Suprapubic skin (tissue), 4 donors: ENCODE measurements around the gene P2RX4. TPM values are rescaled to one million over a fixed set of nuclear protein-coding genes. Genes with fewer than 3 reads are reported as not detected.

ENCODE experiments used
- DNase-seq, 2 donors: peaks; one replicate each; pipeline ENCODE4 v3.0.0-alpha.2; 2019; ENCODE audit warnings: low spot score in 2 of 2
- H3K27ac ChIP-seq: fragments of 200-600 bp; sonication (generic); one replicate; pipeline ENCODE4 v1.5.1; 2019
- H3K27me3 ChIP-seq: fragments of 200-600 bp; sonication (generic); one replicate; pipeline ENCODE4 v1.5.1; 2019
- H3K36me3 ChIP-seq: fragments of 200-600 bp; sonication (generic); one replicate; pipeline ENCODE4 v1.5.1; 2019
- H3K4me1 ChIP-seq: fragments of 200-600 bp; sonication (generic); one replicate; pipeline ENCODE4 v1.5.1; 2019
- H3K4me3 ChIP-seq: fragments of 200-600 bp; sonication (generic); one replicate; pipeline ENCODE4 v1.5.1; 2019; ENCODE audit warnings: mild to moderate bottlenecking
- H3K9me3 ChIP-seq: fragments of 200-600 bp; sonication (generic); one replicate; pipeline ENCODE4 v1.5.1; 2019
- CTCF ChIP-seq, 2 donors: fragments of 200-600 bp in 1 of 2; fragments of 450-650 bp in 1 of 2; sonication (generic) in 1 of 2; IDR thresholded peaks; one replicate each; pipeline ENCODE4 v1.5.1; 2016 to 2019; ENCODE audit warnings: antibody characterized with exemption in 2 of 2, mild to moderate bottlenecking in 1 of 2, moderate library complexity in 1 of 2
- EP300 ChIP-seq: sonication (generic); formaldehyde crosslinking; IDR thresholded peaks from one replicate; pipeline ENCODE4 v1.6.1; 2017; ENCODE audit warnings: antibody characterized with exemption
- POLR2A ChIP-seq, 2 donors: fragments of 450-650 bp; IDR thresholded peaks; one replicate each; pipeline ENCODE4 v1.6.1; 2017; ENCODE audit warnings: antibody characterized with exemption in 2 of 2, mild to moderate bottlenecking in 2 of 2, moderate library complexity in 2 of 2
- POLR2AphosphoS5 ChIP-seq, 3 donors: sonication (generic); formaldehyde crosslinking; IDR thresholded peaks; one replicate each; pipeline ENCODE4 v1.6.1; 2017; ENCODE audit warnings: antibody characterized with exemption in 3 of 3
- WGBS: methylation state at CpG from one replicate; pipeline ENCODE4 v1.1.5; 2018; 5-methylcytosine and 5-hydroxymethylcytosine counted together
- total RNA-seq, 4 donors: library from RNA; depleted of rRNA; stranded (reverse); fragments of >200 nt; gene quantifications; one replicate each; pipeline ENCODE4 v1.1.0, GENCODE V29; 2016

The P2RX4 gene
- total RNA-seq, 4 donors from 2014 or later = 7.9 to 22.4 (median 15.4) TPM

GRCh38 chr12:121233628-121234020 is 23.7 kb downstream of the P2RX4 start:
- H3K4me1 ChIP-seq = peaks cover 2% of the 10 kb centered on the region
- 87% methylated on average over 8 of the region's 11 CpGs for WGBS
- peaks cover 45% of the 10 kb centered on the region for H3K36me3 ChIP-seq
- no peak for TF ChIP-seq POLR2A (IDR thresholded peaks at IDR 0.05)
- no peak for TF ChIP-seq EP300
- no peak for TF ChIP-seq CTCF (IDR thresholded peaks at IDR 0.05)
- no peak for TF ChIP-seq POLR2AphosphoS5 (IDR thresholded peaks at IDR 0.05)
- H3K4me3 ChIP-seq = no peak overlapping the region
- DNase-seq = no peak
- no peak overlapping the region for H3K27ac ChIP-seq
- H3K27me3 ChIP-seq = no peaks in the 10 kb centered on the region
- H3K9me3 ChIP-seq = no peaks in the 10 kb centered on the region

- Histone ChIP-seq H3K4me3 (no peak overlapping the region), H3K4me1 (peaks cover 30% of the 10 kb centered on the region), H3K9me3 (no peaks in the 10 kb centered on the region), H3K27me3 (no peaks in the 10 kb centered on the region), H3K36me3 (peaks cover 43% of the 10 kb centered on the region), H3K27ac (no peak overlapping the region)
- DNase-seq = no peak
- TF ChIP-seq POLR2AphosphoS5 (IDR thresholded peaks at IDR 0.05) (no peak), POLR2A (IDR thresholded peaks at IDR 0.05) (no peak), CTCF (IDR thresholded peaks at IDR 0.05) (no peak), EP300 (no peak)
- WGBS = 96% methylated on average over 9 of the region's 9 CpGs
Observed at GRCh38 chr12:121236776-121237175, 26.8 kb downstream of the P2RX4 start.

GRCh38 chr12:121237415-121237814 is 27.5 kb downstream of the P2RX4 start:
- Histone ChIP-seq H3K4me1 (peaks cover 30% of the 10 kb centered on the region), H3K4me3 (no peak overlapping the region), H3K36me3 (peaks cover 43% of the 10 kb centered on the region), H3K27ac (no peak overlapping the region), H3K9me3 (no peaks in the 10 kb centered on the region), H3K27me3 (no peaks in the 10 kb centered on the region)
- WGBS = 71% methylated on average over 8 of the region's 8 CpGs
- TF ChIP-seq EP300 = no peak
- TF ChIP-seq POLR2AphosphoS5 (IDR thresholded peaks at IDR 0.05) = no peak
- TF ChIP-seq POLR2A (IDR thresholded peaks at IDR 0.05) = no peak
- TF ChIP-seq CTCF (IDR thresholded peaks at IDR 0.05) = no peak
- DNase-seq = no peak

- H3K4me3 ChIP-seq = no peak overlapping the region
- H3K27me3 ChIP-seq = no peaks in the 10 kb centered on the region
- no peaks in the 10 kb centered on the region for H3K9me3 ChIP-seq
- TF ChIP-seq POLR2AphosphoS5 (IDR thresholded peaks at IDR 0.05) = no peak
- TF ChIP-seq POLR2A (IDR thresholded peaks at IDR 0.05) = no peak
- TF ChIP-seq EP300 = no peak
- no peak for TF ChIP-seq CTCF (IDR thresholded peaks at IDR 0.05)
- 93% methylated on average over 4 of the region's 4 CpGs for WGBS
- DNase-seq = no peak
- H3K27ac ChIP-seq = no peak overlapping the region
- peaks cover 44% of the 10 kb centered on the region for H3K36me3 ChIP-seq
- H3K4me1 ChIP-seq = peaks cover 30% of the 10 kb centered on the region
Observed at GRCh38 chr12:121238086-121238485, 28.2 kb downstream of the P2RX4 start.

- DNase-seq = no peak
- Histone ChIP-seq H3K4me1 (peaks cover 30% of the 10 kb centered on the region), H3K9me3 (no peaks in the 10 kb centered on the region), H3K27ac (peak overlapping the region; percentile 60), H3K27me3 (no peaks in the 10 kb centered on the region), H3K36me3 (peaks cover 44% of the 10 kb centered on the region), H3K4me3 (no peak overlapping the region)
- 76% methylated on average over 7 of the region's 7 CpGs for WGBS
- no peak for TF ChIP-seq POLR2AphosphoS5 (IDR thresholded peaks at IDR 0.05)
- no peak for TF ChIP-seq POLR2A (IDR thresholded peaks at IDR 0.05)
- no peak for TF ChIP-seq EP300
- TF ChIP-seq CTCF (IDR thresholded peaks at IDR 0.05) = no peak
Observed at GRCh38 chr12:121238604-121239350, 28.8 kb downstream of the P2RX4 start.
